Fibroblast of skin of abdomen (primary cell): Measurements from ENCODE around the gene MXRA8.

Experiments used
- DNase-seq: peaks from one replicate; pipeline ENCODE4 v3.0.0-alpha.2; 2013

The MXRA8 gene

GRCh38 chr1:1366699-1367066 is 8.3 kb upstream of the MXRA8 start:
- no peak for DNase-seq

GRCh38 chr1:1365875-1366698 is 7.7 kb upstream of the MXRA8 start:
- DNase-seq: no peak

- DNase-seq: no peak
Observed at GRCh38 chr1:1364266-1364665, 5.9 kb upstream of the MXRA8 start.

GRCh38 chr1:1361982-1362423 is 3.6 kb upstream of the MXRA8 start:
- peak; percentile 88 for DNase-seq

- DNase-seq: no peak
Observed at GRCh38 chr1:1361233-1361981, 3.1 kb upstream of the MXRA8 start.

GRCh38 chr1:1360506-1361169 is 2.3 kb upstream of the MXRA8 start:
- peak; percentile 95 for DNase-seq

GRCh38 chr1:1359664-1360468 is 1.5 kb upstream of the MXRA8 start:
- peak; percentile 85 for DNase-seq

GRCh38 chr1:1359308-1359663 is 931 bp upstream of the MXRA8 start:
- peak; percentile 81 for DNase-seq

GRCh38 chr1:1357871-1358432 is 403 bp downstream of the MXRA8 start:
- no peak for DNase-seq

GRCh38 chr1:1356796-1357401 is 1.5 kb downstream of the MXRA8 start:
- DNase-seq: no peak

- no peak for DNase-seq
Observed at GRCh38 chr1:1356166-1356795, 2.1 kb downstream of the MXRA8 start.

GRCh38 chr1:1355416-1355815 is 2.9 kb downstream of the MXRA8 start:
- peak; percentile 47 for DNase-seq

GRCh38 chr1:1354271-1355247 is 3.8 kb downstream of the MXRA8 start:
- DNase-seq: no peak

- no peak for DNase-seq
Observed at GRCh38 chr1:1353389-1354151, 4.8 kb downstream of the MXRA8 start.

GRCh38 chr1:1352786-1353388 is 5.5 kb downstream of the MXRA8 start:
- DNase-seq: no peak

GRCh38 chr1:1351511-1352427 is 6.6 kb downstream of the MXRA8 start:
- peak; percentile 41 for DNase-seq

GRCh38 chr1:1349256-1350012 is 8.9 kb downstream of the MXRA8 start, which contains the start of gene DVL1:
Gene DVL1, minus strand, starts transcription at chr1:1349418. Its CDS starts 353 bp downstream, at chr1:1349065.
- DNase-seq: peak; percentile 79
